ENCODE results near the gene SDF2L1. TPM values are rescaled to one million over a fixed set of nuclear protein-coding genes. Genes with fewer than 3 reads are reported as not detected.
A peak's percentile ranks its signal among the peaks of the same experiment; 100 is the strongest.

SDF2L1 gene
- polyA plus RNA-seq, 3 donors from 2014 or later = 119 to 227 (median 178) TPM

GRCh38 chr22:21650823-21651520 is 8.9 kb downstream of the SDF2L1 start:
- DNase-seq = no peak
- Mint-ChIP-seq H3K4me1 (peaks cover 19 to 30% of the 10 kb centered on the region in 2 donors), H3K27ac (peak overlapping the region in 4 of 6 donors; percentile 36 to 59 (median 48)), H3K36me3 (peaks cover 7 to 9% (median 8%) of the 10 kb centered on the region in 3 donors), H3K9me3 (no peaks in the 10 kb centered on the region), H3K27me3 (ENCODE audit: low read depth in 3 of 3) (peaks cover 2 to 3% (median 2%) of the 10 kb centered on the region in 3 donors), H3K4me3 (peak overlapping the region; percentile 83 to 93 (median 87))

- Mint-ChIP-seq H3K4me1 (peaks cover 20 to 32% of the 10 kb centered on the region in 2 donors), H3K27ac (peak overlapping the region in 4 of 6 donors; percentile 36 to 59 (median 48)), H3K9me3 (no peaks in the 10 kb centered on the region), H3K36me3 (peaks cover 4 to 8% (median 4%) of the 10 kb centered on the region in 3 donors), H3K4me3 (peak overlapping the region; percentile 83 to 93 (median 87)), H3K27me3 (ENCODE audit: low read depth in 3 of 3) (peaks cover under 1 to 4% (median 3%) of the 10 kb centered on the region in 3 donors)
- no peak for DNase-seq
These were observed 9.5 kb downstream of the SDF2L1 start for GRCh38 chr22:21651521-21652009.

GRCh38 chr22:21652010-21652546 is 10.0 kb downstream of the SDF2L1 start:
- Mint-ChIP-seq H3K27ac (peak overlapping the region in 3 of 6 donors; percentile 47 to 55 (median 49)), H3K9me3 (no peaks in the 10 kb centered on the region), H3K4me3 (peak overlapping the region; percentile 83 to 93 (median 87)), H3K4me1 (peaks cover 22 to 32% of the 10 kb centered on the region in 2 donors), H3K27me3 (ENCODE audit: low read depth in 3 of 3) (peaks cover 0 to 3% (median 2%) of the 10 kb centered on the region in 3 donors), H3K36me3 (peaks cover 0 to 4% (median 0%) of the 10 kb centered on the region in 3 donors)
- DNase-seq = peak; percentile 75 to 78 (median 77)

GRCh38 chr22:21652547-21653545 is 10.7 kb downstream of the SDF2L1 start:
- Mint-ChIP-seq H3K36me3 (peaks cover 0 to 4% (median 0%) of the 10 kb centered on the region in 3 donors), H3K27ac (no peak overlapping the region)

GRCh38 chr22:21657020-21657359 is 14.9 kb downstream of the SDF2L1 start:
- Mint-ChIP-seq H3K4me1 (peaks cover 14 to 16% of the 10 kb centered on the region in 2 donors), H3K9me3 (no peaks in the 10 kb centered on the region), H3K36me3 (no peaks in the 10 kb centered on the region), H3K27me3 (ENCODE audit: low read depth in 3 of 3) (peaks cover 0 to 2% (median 1%) of the 10 kb centered on the region in 3 donors), H3K4me3 (peak overlapping the region; percentile 71 to 90 (median 78)), H3K27ac (peak overlapping the region in 5 of 6 donors; percentile 37 to 82 (median 74))
- no peak for DNase-seq

More at GRCh38 chr22:21652547-21653545, 10.7 kb downstream of the SDF2L1 start:
- Mint-ChIP-seq H3K27me3 (ENCODE audit: low read depth in 3 of 3) (peaks cover 0 to 3% (median 2%) of the 10 kb centered on the region in 3 donors), H3K4me3 (peak overlapping the region; percentile 40 to 93 (median 87)), H3K9me3 (no peaks in the 10 kb centered on the region), H3K4me1 (peaks cover 26 to 33% of the 10 kb centered on the region in 2 donors)
- DNase-seq = no peak

- Mint-ChIP-seq H3K27me3 (ENCODE audit: low read depth in 3 of 3) (peaks cover 0 to 2% (median 1%) of the 10 kb centered on the region in 3 donors), H3K4me3 (peak overlapping the region; percentile 78 to 92 (median 85)), H3K27ac (peak overlapping the region; percentile 48 to 84 (median 76)), H3K36me3 (no peaks in the 10 kb centered on the region), H3K4me1 (peaks cover 13 to 16% of the 10 kb centered on the region in 2 donors), H3K9me3 (no peaks in the 10 kb centered on the region)
- DNase-seq = peak; percentile 77 to 81 (median 81)
These were observed 15.4 kb downstream of the SDF2L1 start for GRCh38 chr22:21657360-21658032.

- peaks cover 16 to 21% of the 10 kb centered on the region in 2 donors for H3K4me1 Mint-ChIP-seq
- no peak overlapping the region for H3K27ac Mint-ChIP-seq
- H3K9me3 Mint-ChIP-seq = no peaks in the 10 kb centered on the region
- peaks cover 0 to 5% (median 2%) of the 10 kb centered on the region in 3 donors for H3K27me3 Mint-ChIP-seq (ENCODE audit: low read depth in 3 of 3)
- no peaks in the 10 kb centered on the region for H3K36me3 Mint-ChIP-seq
- H3K4me3 Mint-ChIP-seq = no peak overlapping the region
- DNase-seq = no peak
These were observed 17.9 kb downstream of the SDF2L1 start for GRCh38 chr22:21659864-21660525.

- Mint-ChIP-seq H3K27ac (no peak overlapping the region), H3K4me1 (peaks cover 26 to 27% of the 10 kb centered on the region in 2 donors), H3K4me3 (no peak overlapping the region), H3K36me3 (no peaks in the 10 kb centered on the region), H3K27me3 (ENCODE audit: low read depth in 3 of 3) (peaks cover 4 to 8% (median 7%) of the 10 kb centered on the region in 3 donors), H3K9me3 (no peaks in the 10 kb centered on the region)
- DNase-seq = no peak
These were observed 18.8 kb downstream of the SDF2L1 start for GRCh38 chr22:21660904-21661303.

GRCh38 chr22:21661991-21662390 is 19.9 kb downstream of the SDF2L1 start:
- H3K4me3 Mint-ChIP-seq = no peak overlapping the region
- H3K36me3 Mint-ChIP-seq = no peaks in the 10 kb centered on the region
- no peak overlapping the region for H3K27ac Mint-ChIP-seq
- no peaks in the 10 kb centered on the region for H3K9me3 Mint-ChIP-seq
- peaks cover 26% of the 10 kb centered on the region in 2 donors for H3K4me1 Mint-ChIP-seq
- H3K27me3 Mint-ChIP-seq (ENCODE audit: low read depth in 3 of 3) = peaks cover 10 to 15% (median 13%) of the 10 kb centered on the region in 3 donors
- no peak for DNase-seq

GRCh38 chr22:21663738-21664137 is 21.6 kb downstream of the SDF2L1 start:
- H3K27me3 Mint-ChIP-seq (ENCODE audit: low read depth in 3 of 3) = peaks cover 12 to 20% (median 17%) of the 10 kb centered on the region in 3 donors
- H3K36me3 Mint-ChIP-seq = no peaks in the 10 kb centered on the region
- H3K4me3 Mint-ChIP-seq = peak overlapping the region; percentile 19 to 67 (median 38)
- H3K4me1 Mint-ChIP-seq = peaks cover 28 to 35% of the 10 kb centered on the region in 2 donors
- H3K27ac Mint-ChIP-seq = peak overlapping the region in 3 of 6 donors; percentile 61 to 65 (median 63)
- H3K9me3 Mint-ChIP-seq = no peaks in the 10 kb centered on the region
- no peak for DNase-seq

GRCh38 chr22:21665047-21665851 is 23.1 kb downstream of the SDF2L1 start:
- Mint-ChIP-seq H3K4me1 (peaks cover 33 to 47% of the 10 kb centered on the region in 2 donors), H3K27ac (peak overlapping the region; percentile 89 to 99 (median 98))

More at GRCh38 chr22:21665047-21665851, 23.1 kb downstream of the SDF2L1 start:
- H3K9me3 Mint-ChIP-seq = no peaks in the 10 kb centered on the region
- peak overlapping the region; percentile 93 to 99 (median 98) for H3K4me3 Mint-ChIP-seq
- DNase-seq = no peak
- H3K36me3 Mint-ChIP-seq = peaks cover 0 to 7% (median 3%) of the 10 kb centered on the region in 3 donors
- peaks cover 12 to 20% (median 17%) of the 10 kb centered on the region in 3 donors for H3K27me3 Mint-ChIP-seq (ENCODE audit: low read depth in 3 of 3)

Measured in immature natural killer cell (primary cell).